HCT116 (cell line): ENCODE measurements around the gene BHLHA9. TPM values are rescaled to one million over a fixed set of nuclear protein-coding genes. Genes with fewer than 3 reads are reported as not detected.

Experiments used
- ATAC-seq: fragments of 200-7000 bp; cut with Tn5 transposase; 2 replicates; pipeline ENCODE4 v1.9.1; 2020; ENCODE audit warnings: mild to moderate bottlenecking, moderate library complexity
- BruUV-seq: library from RNA; stranded (reverse); fragments of 400-500 nt; replicated peaks from 2 replicates; lab custom pipeline; 2021; lab: Mats Ljungman, UMichigan
- CTCF ChIA-PET: fragments of 300-600 bp; sonication (Branson Sonifier 250); formaldehyde crosslinking; loops from one replicate; lab custom pipeline; 2021; ENCODE audit warnings: antibody characterized with exemption; lab: Charles Lee
- POLR2A ChIA-PET: fragments of 300-600, 350-600 bp; sonication (Branson Sonifier 250); formaldehyde crosslinking; loops from one replicate; lab custom pipeline; 2021; ENCODE audit warnings: antibody characterized with exemption; lab: Charles Lee
- RAD21 ChIA-PET, 2 experiments: fragments of 300-600 bp; sonication (Branson Sonifier 250); formaldehyde crosslinking; loops; one replicate each; lab custom pipeline; 2023; ENCODE audit warnings: low total read pairs in 2 of 2; ENCODE audit not compliant: uncharacterized antibody in 2 of 2, unreplicated experiment in 2 of 2, low non-redundant PET in 1 of 2; lab: Charles Lee
- DNase-seq: peaks from one replicate; pipeline ENCODE4 v3.0.0-alpha.2; 2010; ENCODE audit warnings: low read depth, low spot score
- H2AFZ ChIP-seq: fragments of 200-600 bp; shearing (Covaris generic), sonication (generic); 2 replicates; pipeline ENCODE4 v1.6.1; 2017; ENCODE audit warnings: low read depth, mixed run types, mixed read lengths, antibody characterized with exemption, low read length; ENCODE audit not compliant: poor library complexity, severe bottlenecking
- H3K27ac ChIP-seq: 2 replicates; pipeline ENCODE4 v1.5.1; 2012; ENCODE audit warnings: low read depth, low read length
- H3K27me3 ChIP-seq: fragments of 200-600 bp; sonication (generic); 2 replicates; pipeline ENCODE4 v1.6.1; 2016; ENCODE audit warnings: mixed run types, low read length, mixed read lengths; ENCODE audit not compliant: insufficient read depth
- H3K36me3 ChIP-seq, 2 experiments: fragments of 200-500 bp in 1 of 2; fragments of 200-600 bp in 1 of 2; sonication (Bioruptor generic) in 1 of 2; sonication (generic) in 1 of 2; 2 replicates each; pipeline versions ENCODE4 v1.5.1 to v1.6.1; 2014 to 2016; ENCODE audit warnings: low read length in 2 of 2, inconsistent platforms in 1 of 2, mixed read lengths in 1 of 2, mixed run types in 1 of 2; ENCODE audit not compliant: insufficient read depth in 2 of 2, control insufficient read depth in 1 of 2
- H3K4me1 ChIP-seq, 2 experiments: fragments of 200-600 bp in 1 of 2; sonication (generic) in 1 of 2; 2 replicates each; pipeline versions ENCODE4 v1.5.1 to v1.6.1; 2012 to 2017; ENCODE audit warnings: low read length in 2 of 2, inconsistent platforms in 1 of 2, mild to moderate bottlenecking in 1 of 2, mixed read lengths in 1 of 2, mixed run types in 1 of 2, moderate library complexity in 1 of 2; ENCODE audit not compliant: insufficient read depth in 2 of 2, control insufficient read depth in 1 of 2
- H3K4me2 ChIP-seq: fragments of 200-600 bp; sonication (generic); 2 replicates; pipeline ENCODE4 v1.6.1; 2017; ENCODE audit warnings: mixed run types, low read length, mixed read lengths
- H3K4me3 ChIP-seq, 2 experiments: fragments of 200-600 bp in 1 of 2; sonication (generic) in 1 of 2; replicated peaks in 1 of 2; 2 replicates each; pipeline ENCODE4 v1.5.1; 2011 to 2016; ENCODE audit warnings: low read length in 2 of 2, control low read depth in 1 of 2, low read depth in 1 of 2, mild to moderate bottlenecking in 1 of 2, mixed read lengths in 1 of 2, mixed run types in 1 of 2
- H3K79me2 ChIP-seq: fragments of 200-600 bp; sonication (generic); 2 replicates; pipeline ENCODE4 v1.6.1; 2017; ENCODE audit warnings: mild to moderate bottlenecking, mixed run types, low read length, moderate library complexity, mixed read lengths; ENCODE audit not compliant: insufficient read depth
- H3K9ac ChIP-seq: fragments of 200-600 bp; sonication (generic); 2 replicates; pipeline ENCODE4 v1.6.1; 2016; ENCODE audit warnings: low read length, mixed read lengths
- H3K9me2 ChIP-seq: fragments of 200-600 bp; sonication (generic), shearing (Covaris generic); 2 replicates; pipeline ENCODE4 v1.6.1; 2017; ENCODE audit warnings: mixed run types, mild to moderate bottlenecking, moderate library complexity; ENCODE audit not compliant: insufficient read depth
- H3K9me3 ChIP-seq, 2 experiments: fragments of 200-500 bp in 1 of 2; fragments of 200-600 bp in 1 of 2; sonication (Bioruptor generic) in 1 of 2; sonication (generic) in 1 of 2; 2 replicates each; pipeline ENCODE4 v1.6.1; 2014 to 2017; ENCODE audit warnings: low read length in 2 of 2, mixed read lengths in 2 of 2, inconsistent platforms in 1 of 2, low read depth in 1 of 2, mild to moderate bottlenecking in 1 of 2, mixed run types in 1 of 2, moderate library complexity in 1 of 2; ENCODE audit not compliant: control insufficient read depth in 1 of 2, insufficient read depth in 1 of 2
- H4K20me1 ChIP-seq: fragments of 200-600 bp; sonication (generic), shearing (Covaris generic); 2 replicates; pipeline ENCODE4 v1.6.1; 2017; ENCODE audit warnings: mixed run types, mild to moderate bottlenecking, moderate library complexity; ENCODE audit not compliant: insufficient read depth
- ATF3 ChIP-seq: IDR thresholded peaks from 2 replicates; pipeline ENCODE4 v1.6.1; 2012
- CBX3 ChIP-seq: IDR thresholded peaks from 2 replicates; pipeline ENCODE4 v1.6.1; 2012; ENCODE audit warnings: low read depth
- CEBPB ChIP-seq: IDR thresholded peaks from 2 replicates; pipeline ENCODE4 v1.6.1; 2012; ENCODE audit warnings: low read depth
- EGR1 ChIP-seq: IDR thresholded peaks from 2 replicates; pipeline ENCODE4 v1.6.1; 2012; ENCODE audit warnings: low read depth
- ELF1 ChIP-seq: IDR thresholded peaks from 2 replicates; pipeline ENCODE4 v1.6.1; 2012; ENCODE audit warnings: low read depth, borderline replicate concordance
- EZH2 ChIP-seq: fragments of 200-600 bp; sonication (generic); IDR thresholded peaks from 2 replicates; pipeline ENCODE4 v1.6.1; 2017; ENCODE audit warnings: antibody characterized with exemption, mixed run types
- EZH2phosphoT487 ChIP-seq: fragments of 200-600 bp; IDR thresholded peaks from 2 replicates; pipeline ENCODE4 v1.6.1; 2018; ENCODE audit warnings: antibody characterized with exemption, borderline replicate concordance
- FOSL1 ChIP-seq: IDR thresholded peaks from 2 replicates; pipeline ENCODE4 v1.6.1; 2012; ENCODE audit warnings: low read depth
- JUND ChIP-seq: IDR thresholded peaks from 2 replicates; pipeline ENCODE4 v1.6.1; 2012
- POLR2A ChIP-seq: IDR thresholded peaks from 2 replicates; pipeline ENCODE4 v1.7.0; 2011; ENCODE audit warnings: borderline replicate concordance; ENCODE audit not compliant: insufficient read depth, insufficient read length; ENCODE audit errors: extremely low read depth
- POLR2AphosphoS5 ChIP-seq: IDR thresholded peaks from 2 replicates; pipeline ENCODE4 v1.6.1; 2011; ENCODE audit warnings: mild to moderate bottlenecking, low read depth, low read length, moderate library complexity
- REST ChIP-seq: IDR thresholded peaks from 2 replicates; pipeline ENCODE4 v1.6.1; 2012; ENCODE audit warnings: low read depth
- SP1 ChIP-seq: IDR thresholded peaks from 2 replicates; pipeline ENCODE4 v1.6.1; 2012; ENCODE audit warnings: low read depth
- SRF ChIP-seq: IDR thresholded peaks from 2 replicates; pipeline ENCODE4 v1.6.1; 2012; ENCODE audit warnings: low read depth
- YY1 ChIP-seq: IDR thresholded peaks from 2 replicates; pipeline ENCODE4 v1.6.1; 2011; ENCODE audit warnings: low read length, low read depth, moderate library complexity, mild to moderate bottlenecking; ENCODE audit not compliant: insufficient replicate concordance; ENCODE audit errors: extremely low read depth
- ZFX ChIP-seq: fragments of 450-650 bp; IDR thresholded peaks from 2 replicates; pipeline ENCODE4 v1.6.1; 2017
- ZNF274 ChIP-seq: fragments of 200-500 bp; sonication (Bioruptor generic); IDR thresholded peaks from 2 replicates; pipeline ENCODE4 v1.6.1; 2014; ENCODE audit warnings: mild to moderate bottlenecking, low read depth, low read length, inconsistent platforms
- intact Hi-C: fragments of 100-400 bp; cut with micrococcal nuclease; formaldehyde crosslinking; loops from 2 replicates; pipeline ENCODE4 v1.10.0; 2022
- total RNA-seq: library from RNA; stranded (reverse); gene quantifications from one replicate; pipeline ENCODE4 v1.2.1, GENCODE V29; 2021; ENCODE audit not compliant: unreplicated experiment

Gene BHLHA9
- total RNA-seq, 1 experiment from 2014 or later: not detected

GRCh38 chr17:1227365-1227764 lies 42.9 kb upstream of the BHLHA9 start:
- DNase-seq (no peak), ATAC-seq (no peak)
- no peak overlapping the region for H3K27ac ChIP-seq
- H3K27me3 ChIP-seq: no peaks in the 10 kb centered on the region
- no peak overlapping the region for H2AFZ ChIP-seq
- no peaks in the 10 kb centered on the region for H3K4me1 ChIP-seq
- no peak overlapping the region for H3K4me3 ChIP-seq
- no peaks in the 10 kb centered on the region for H3K36me3 ChIP-seq
- H3K9ac ChIP-seq: no peak overlapping the region
- intact Hi-C loops: no loop called here
- H4K20me1 ChIP-seq: no peaks in the 10 kb centered on the region
- no TSS peak for BruUV-seq
- POLR2A ChIA-PET: no interaction called here
- RAD21 ChIA-PET: no interaction called here
- CTCF ChIA-PET: no interaction called here
- no peaks in the 10 kb centered on the region for H3K79me2 ChIP-seq
- H3K9me2 ChIP-seq: no peaks in the 10 kb centered on the region
- no peak overlapping the region for H3K4me2 ChIP-seq
- no peaks in the 10 kb centered on the region for H3K9me3 ChIP-seq
- TF ChIP-seq POLR2A (no peak), EGR1 (no peak), FOSL1 (no peak), CBX3 (no peak), YY1 (no peak), EZH2phosphoT487 (no peak)

- no peaks in the 10 kb centered on the region for H3K79me2 ChIP-seq
- intact Hi-C loops: no loop called here
- ATAC-seq (no peak), DNase-seq (no peak)
- ChIA-PET RAD21 (no interaction called here), CTCF (no interaction called here)
- no peak overlapping the region for H3K4me3 ChIP-seq
- H3K9me3 ChIP-seq: no peaks in the 10 kb centered on the region
- no peak overlapping the region for H3K4me2 ChIP-seq
- H3K36me3 ChIP-seq: no peaks in the 10 kb centered on the region
- TF ChIP-seq EZH2 (no peak), EGR1 (no peak), ATF3 (no peak), FOSL1 (no peak), POLR2A (no peak), CEBPB (no peak), POLR2AphosphoS5 (no peak), JUND (no peak), ELF1 (no peak), ZNF274 (no peak), SP1 (no peak), ZFX (no peak), SRF (no peak), REST (no peak), CBX3 (no peak)
- TF ChIP-seq, all 23 proteins: peak for 0
- no TSS peak for BruUV-seq
- Histone ChIP-seq H3K27me3 (no peaks in the 10 kb centered on the region), H3K4me1 (no peaks in the 10 kb centered on the region), H3K9ac (no peak overlapping the region), H3K9me2 (no peaks in the 10 kb centered on the region), H3K27ac (no peak overlapping the region), H4K20me1 (no peaks in the 10 kb centered on the region), H2AFZ (no peak overlapping the region)
- POLR2A ChIA-PET: no interaction called here
Measured at GRCh38 chr17:1227917-1228780, 42.1 kb upstream of the BHLHA9 start.
